HepG2 (cell line): ENCODE results near the gene COX10. TPM values are rescaled to one million over a fixed set of nuclear protein-coding genes. Genes with fewer than 3 reads are reported as not detected.

Source experiments
- ATAC-seq: fragments of 200-7000 bp; cut with Tn5 transposase; 3 replicates; pipeline ENCODE4 v1.9.1; 2020; ENCODE audit warnings: mild to moderate bottlenecking, moderate library complexity
- BruUV-seq: library from RNA; stranded (reverse); fragments of 400-500 nt; replicated peaks from 2 replicates; lab custom pipeline; 2021; lab: Mats Ljungman, UMichigan
- CTCF ChIA-PET: fragments of 300-600 bp; formaldehyde crosslinking; extraction: SDS; loops from one replicate; lab custom pipeline; 2021; ENCODE audit warnings: low total read pairs, inconsistent platforms, low intra/inter-chr PET ratio; lab: Yijun Ruan, JAX
- POLR2A ChIA-PET: fragments of 350-600 bp; sonication (Branson Sonifier 250); formaldehyde crosslinking; loops from one replicate; lab custom pipeline; 2020; ENCODE audit warnings: antibody characterized with exemption, inconsistent platforms; lab: Yijun Ruan, JAX
- DNase-seq: peaks from one replicate; pipeline ENCODE4 v3.0.0-alpha.2; 2015; ENCODE audit warnings: low spot score
- FAIRE-seq: peaks from 3 replicates; lab custom pipeline; 2011; peaks lifted over from hg19 to GRCh38; lab: Jason Lieb, UNC
- H2AFZ ChIP-seq: one replicate; pipeline ENCODE4 v1.6.1; 2011; ENCODE audit warnings: low read length, inconsistent platforms
- H3K27ac ChIP-seq: fragments of 300-600 bp; 3 replicates; pipeline ENCODE4 v1.8.0; 2011; ENCODE audit warnings: mixed run types, mild to moderate bottlenecking, mixed read lengths, low read length, inconsistent platforms; ENCODE audit not compliant: insufficient read depth; ENCODE audit errors: extremely low read length
- H3K27me3 ChIP-seq, 2 experiments: fragments of 200-600 bp in 1 of 2; 2 replicates in 1 of 2; 3 replicates in 1 of 2; pipeline versions ENCODE4 v1.6.0 to v1.8.0; 2011; ENCODE audit warnings: low read length in 2 of 2, mild to moderate bottlenecking in 2 of 2, moderate library complexity in 2 of 2, inconsistent platforms in 1 of 2; ENCODE audit not compliant: insufficient read depth in 2 of 2, control insufficient read depth in 1 of 2
- H3K36me3 ChIP-seq, 2 experiments: fragments of 200-600 bp in 1 of 2; replicated peaks in 1 of 2; 2 replicates in 1 of 2; 3 replicates in 1 of 2; pipeline versions ENCODE4 v1.5.1 to v1.8.0; 2011; ENCODE audit warnings: low read length in 2 of 2, inconsistent platforms in 1 of 2; ENCODE audit not compliant: insufficient read depth in 2 of 2, control insufficient read depth in 1 of 2
- H3K4me1 ChIP-seq: 2 replicates; pipeline ENCODE4 v1.5.1; 2012; ENCODE audit warnings: low read length, inconsistent platforms; ENCODE audit not compliant: insufficient read depth
- H3K4me2 ChIP-seq: 2 replicates; pipeline ENCODE4 v1.6.0; 2011; ENCODE audit warnings: low read depth, low read length, inconsistent platforms
- H3K4me3 ChIP-seq, 3 experiments: fragments of 200-600 bp in 1 of 3; sonication (generic), shearing (Covaris generic) in 1 of 3; replicated peaks in 1 of 3; 2 replicates each; pipeline ENCODE4 v1.5.1; 2011 to 2016; ENCODE audit warnings: low read length in 3 of 3, inconsistent platforms in 2 of 3, low read depth in 2 of 3, mild to moderate bottlenecking in 2 of 3, control low read depth in 1 of 3, mixed read lengths in 1 of 3; ENCODE audit not compliant: insufficient read depth in 1 of 3
- H3K79me2 ChIP-seq: one replicate; pipeline ENCODE4 v1.6.1; 2011; ENCODE audit warnings: low read length, inconsistent platforms; ENCODE audit not compliant: insufficient read depth
- H3K9ac ChIP-seq: 2 replicates; pipeline ENCODE4 v1.6.0; 2011; ENCODE audit warnings: mild to moderate bottlenecking, low read depth, low read length, inconsistent platforms; ENCODE audit not compliant: insufficient read depth
- H3K9me3 ChIP-seq: 2 replicates; pipeline ENCODE4 v1.5.1; 2012; ENCODE audit warnings: mild to moderate bottlenecking, low read length
- H4K20me1 ChIP-seq: 2 replicates; pipeline ENCODE4 v1.6.0; 2011; ENCODE audit warnings: inconsistent platforms, mild to moderate bottlenecking, low read length, moderate library complexity; ENCODE audit not compliant: insufficient read depth
- CBX1 ChIP-seq: IDR thresholded peaks from one replicate; pipeline ENCODE4 v1.6.1; 2016; ENCODE audit warnings: antibody characterized with exemption, low read depth
- ETV5 ChIP-seq: IDR thresholded peaks from 2 replicates; pipeline ENCODE4 v1.6.1; 2018; ENCODE audit warnings: missing biosample characterization, missing genetic modification reagents, inconsistent platforms, borderline replicate concordance
- GATAD1 ChIP-seq: IDR thresholded peaks from 2 replicates; pipeline ENCODE4 v1.6.1; 2016; ENCODE audit warnings: missing genetic modification reagents, missing compliant biosample characterization
- GATAD2A ChIP-seq: IDR thresholded peaks from 2 replicates; pipeline ENCODE4 v1.6.1; 2016
- IRF9 ChIP-seq: sonication (generic); formaldehyde crosslinking; IDR thresholded peaks from 2 replicates; pipeline ENCODE4 v1.8.0; 2022; ENCODE audit warnings: missing genetic modification reagents, mild to moderate bottlenecking, borderline replicate concordance
- KLF9 ChIP-seq: IDR thresholded peaks from 2 replicates; pipeline ENCODE4 v1.6.1; 2016; ENCODE audit warnings: low read depth
- PCBP2 ChIP-seq: fragments of 200-400 bp; formaldehyde crosslinking; optimal IDR thresholded peaks from 2 replicates; pipeline ENCODE3; 2018; ENCODE audit warnings: low read length, low read depth; ENCODE audit not compliant: poor library complexity, severe bottlenecking
- SP1 ChIP-seq, 2 experiments: fragments of 450-650 bp in 1 of 2; sonication (generic) in 1 of 2; formaldehyde crosslinking in 1 of 2; IDR thresholded peaks; 2 replicates each; pipeline versions ENCODE4 v1.4.0 to v1.6.1; 2016 to 2020; ENCODE audit warnings: missing genetic modification reagents in 1 of 2
- SP2 ChIP-seq: sonication (generic); formaldehyde crosslinking; IDR thresholded peaks from 2 replicates; pipeline ENCODE4 v1.5.1; 2020; ENCODE audit warnings: mild to moderate bottlenecking, missing genetic modification reagents
- TBX3 ChIP-seq: fragments of 450-650 bp; IDR thresholded peaks from 2 replicates; pipeline ENCODE4 v1.6.1; 2017; ENCODE audit warnings: antibody characterized with exemption, mild to moderate bottlenecking, inconsistent platforms, borderline replicate concordance
- ZBTB34 ChIP-seq: sonication (generic); formaldehyde crosslinking; IDR thresholded peaks from 2 replicates; pipeline ENCODE4 v1.8.0; 2022; ENCODE audit warnings: mild to moderate bottlenecking, missing genetic modification reagents
- ZBTB37 ChIP-seq: sonication (generic); formaldehyde crosslinking; IDR thresholded peaks from 2 replicates; pipeline ENCODE4 v1.4.0; 2020; ENCODE audit warnings: mild to moderate bottlenecking, missing genetic modification reagents
- ZFAT ChIP-seq: sonication (generic); formaldehyde crosslinking; conservative IDR thresholded peaks from 2 replicates; pipeline ENCODE4 v1.8.1; 2023; ENCODE audit warnings: missing genetic modification reagents, inconsistent platforms
- ZNF572 ChIP-seq: sonication (generic); formaldehyde crosslinking; IDR thresholded peaks from 2 replicates; pipeline ENCODE4 v1.5.1; 2020; ENCODE audit warnings: mild to moderate bottlenecking, missing genetic modification reagents
- ZNF850 ChIP-seq: sonication (generic); formaldehyde crosslinking; conservative IDR thresholded peaks from 2 replicates; pipeline ENCODE4 v1.9.0; 2021; ENCODE audit warnings: mild to moderate bottlenecking, missing genetic modification reagents
- ZSCAN22 ChIP-seq: sonication (generic); formaldehyde crosslinking; IDR thresholded peaks from 2 replicates; pipeline ENCODE4 v1.4.0; 2020; ENCODE audit warnings: mild to moderate bottlenecking, missing genetic modification reagents
- WGBS: methylation state at CpG from one replicate; pipeline ENCODE4 v1.1.6; 2017; ENCODE audit warnings: low lambda C conversion rate; 5-methylcytosine and 5-hydroxymethylcytosine counted together
- in situ Hi-C: cut with HindIII; loops from 2 replicates; pipeline ENCODE4 v1.10.0; 2017; ENCODE audit warnings: low pct_unique_long_range_greater_than_20kb; ENCODE audit not compliant: extremely low pct_ligation_motif_present
- intact Hi-C: fragments of 100-400 bp; cut with micrococcal nuclease; formaldehyde crosslinking; loops from one replicate; pipeline ENCODE4 v1.10.0; 2022; ENCODE audit not compliant: unreplicated experiment
- polyA plus RNA-seq, 8 experiments: library from polyadenylated mRNA; depleted of rRNA in 3 of 8; stranded (reverse) in 7 of 8; unstranded in 1 of 8; fragments of >200 nt; fragmentation: Illumina TruSeq in 4 of 8; extraction: Trizol in 4 of 8; gene quantifications; 2 replicates each; pipeline versions ENCODE4 v1.2.1 to v1.2.3, GENCODE V29; 2011 to 2016; ENCODE audit warnings: low read depth in 4 of 8, missing spikeins in 1 of 8, mixed read lengths in 1 of 8; ENCODE audit not compliant: insufficient read depth in 1 of 8
- total RNA-seq, 5 experiments: library from RNA; depleted of rRNA; stranded (reverse); fragments of >200 nt; fragmentation: Illumina TruSeq; extraction: Trizol; gene quantifications; 2 replicates each; pipeline ENCODE4 v1.2.3, GENCODE V29; 2016; ENCODE audit warnings: low read depth in 1 of 5

COX10 gene
- total and polyA plus RNA-seq, 2 of the 13 experiments (the other 11 are each of a cell fraction or from before 2014, with no cell fraction given): 13.9 to 20.1 TPM

- ChIA-PET POLR2A (interaction anchor here (0.5 kb wide), 1 partner anchor 79 kb away, joined by 3 read pairs; no protein-coding TSS in a partner anchor), CTCF (no interaction called here)
- DNase-seq (no peak), ATAC-seq (no peak), FAIRE-seq (no peak)
- BruUV-seq: no TSS peak
- Histone ChIP-seq H3K79me2 (no peaks in the 10 kb centered on the region), H3K9me3 (no peaks in the 10 kb centered on the region), H4K20me1 (no peaks in the 10 kb centered on the region), H3K4me1 (no peaks in the 10 kb centered on the region), H3K27ac (no peak overlapping the region), H3K4me3 (no peak overlapping the region), H2AFZ (no peak overlapping the region), H3K4me2 (no peak overlapping the region), H3K9ac (no peak overlapping the region), H3K36me3 (peaks cover 0 to 6% of the 10 kb centered on the region in 2 experiments; a peak in 1 of 5 replicates), H3K27me3 (no peaks in the 10 kb centered on the region)
- 96% methylated on average over 9 of the region's 10 CpGs for WGBS
- no peak for TF ChIP-seq ZSCAN22
- TF ChIP-seq TBX3: no peak
- TF ChIP-seq ZNF572 (CRISPR knock-in tag): no peak
- TF ChIP-seq ZFAT (CRISPR knock-in tag): no peak
- no peak for TF ChIP-seq CBX1
- no peak for TF ChIP-seq ETV5 (CRISPR knock-in tag)
- no peak for TF ChIP-seq PCBP2
- TF ChIP-seq IRF9 (CRISPR knock-in tag): no peak
- TF ChIP-seq ZBTB34: no peak
- TF ChIP-seq GATAD2A (CRISPR knock-in tag): no peak
- no peak for TF ChIP-seq ZBTB37 (CRISPR knock-in tag)
- TF ChIP-seq GATAD1 (CRISPR knock-in tag): no peak
- TF ChIP-seq KLF9 (CRISPR knock-in tag): no peak
- no peak for TF ChIP-seq ZNF850
- no peak for TF ChIP-seq SP2 (CRISPR knock-in tag)
- no peak for TF ChIP-seq SP1 (IDR thresholded peaks at IDR 0.05)
- no peak for TF ChIP-seq SP1 (CRISPR knock-in tag; IDR thresholded peaks at IDR 0.05)
- intact Hi-C loops: no loop called here
- in situ Hi-C loops: no loop called here
Observed at GRCh38 chr17:14061666-14062560, 7.4 kb upstream of the COX10 start.
